GM23248 (cell line): ENCODE data around the gene WBP11. TPM values are rescaled to one million over a fixed set of nuclear protein-coding genes. Genes with fewer than 3 reads are reported as not detected.

Experiments used
- DNase-seq: peaks from one replicate; pipeline ENCODE4 v3.0.0-alpha.2; 2015
- H2AFZ ChIP-seq: fragments of 200-600 bp; sonication (generic); 2 replicates; pipeline ENCODE4 v1.6.1; 2016; ENCODE audit warnings: antibody characterized with exemption
- H3F3A ChIP-seq: fragments of 200-600 bp; sonication (generic); 2 replicates; pipeline ENCODE4 v1.6.1; 2016; ENCODE audit warnings: mild to moderate bottlenecking, antibody characterized with exemption, mixed run types; ENCODE audit not compliant: insufficient read depth
- H3K27ac ChIP-seq: fragments of 200-600 bp; sonication (generic); 2 replicates; pipeline ENCODE4 v1.5.1; 2016; ENCODE audit warnings: mild to moderate bottlenecking
- H3K27me3 ChIP-seq: fragments of 200-600 bp; sonication (generic); replicated peaks from 2 replicates; pipeline ENCODE4 v1.6.1; 2016; ENCODE audit warnings: mild to moderate bottlenecking; ENCODE audit not compliant: insufficient read depth
- H3K36me3 ChIP-seq: fragments of 200-600 bp; sonication (generic); 2 replicates; pipeline ENCODE4 v1.6.1; 2016; ENCODE audit warnings: low read depth, mild to moderate bottlenecking
- H3K4me1 ChIP-seq: fragments of 200-600 bp; sonication (generic); 2 replicates; pipeline ENCODE4 v1.6.1; 2016; ENCODE audit warnings: mild to moderate bottlenecking; ENCODE audit not compliant: insufficient read depth
- H3K4me2 ChIP-seq: fragments of 200-600 bp; sonication (generic); one replicate; pipeline ENCODE4 v1.6.1; 2016; ENCODE audit warnings: mild to moderate bottlenecking; ENCODE audit not compliant: unreplicated experiment
- H3K4me3 ChIP-seq: fragments of 200-600 bp; sonication (generic); 2 replicates; pipeline ENCODE4 v1.5.1; 2016; ENCODE audit warnings: mild to moderate bottlenecking
- H3K79me2 ChIP-seq: fragments of 200-600 bp; sonication (generic); 2 replicates; pipeline ENCODE4 v1.6.1; 2016; ENCODE audit warnings: mild to moderate bottlenecking; ENCODE audit not compliant: insufficient read depth
- H3K9ac ChIP-seq: fragments of 200-600 bp; sonication (generic); 2 replicates; pipeline ENCODE4 v1.6.1; 2016; ENCODE audit warnings: mild to moderate bottlenecking
- H3K9me2 ChIP-seq: fragments of 200-600 bp; sonication (generic); 2 replicates; pipeline ENCODE4 v1.6.1; 2016; ENCODE audit warnings: mixed run types, mild to moderate bottlenecking, moderate library complexity; ENCODE audit not compliant: insufficient read depth
- H3K9me3 ChIP-seq: fragments of 200-600 bp; sonication (generic); one replicate; pipeline ENCODE4 v1.6.1; 2017; ENCODE audit warnings: low read depth
- H4K20me1 ChIP-seq: fragments of 200-600 bp; sonication (generic); 2 replicates; pipeline ENCODE4 v1.6.0; 2016; ENCODE audit not compliant: insufficient read depth
- EZH2 ChIP-seq: fragments of 200-600 bp; sonication (generic); IDR thresholded peaks from 2 replicates; pipeline ENCODE4 v1.6.1; 2018; ENCODE audit warnings: antibody characterized with exemption, mild to moderate bottlenecking; ENCODE audit not compliant: insufficient read depth, poor library complexity, severe bottlenecking
- EZH2phosphoT487 ChIP-seq: fragments of 200-600 bp; sonication (generic); IDR thresholded peaks from 2 replicates; pipeline ENCODE4 v1.6.1; 2018; ENCODE audit warnings: antibody characterized with exemption, moderate library complexity, mild to moderate bottlenecking, low read depth; ENCODE audit not compliant: insufficient read depth
- WGBS, 2 experiments: methylation state at CpG; one replicate each; pipeline ENCODE4 v1.1.6; 2015 to 2017; ENCODE audit warnings: low lambda C conversion rate in 2 of 2, low coverage in 1 of 2; ENCODE audit errors: missing lambda C conversion rate in 2 of 2; 5-methylcytosine and 5-hydroxymethylcytosine counted together
- in situ Hi-C: fragments of 300-500 bp; cut with MboI; formaldehyde crosslinking; loops from 2 replicates; pipeline ENCODE4 v1.15.0; 2020
- polyA plus RNA-seq: library from polyadenylated mRNA; unstranded; fragments of >200 nt; fragmentation: Nextera tagmentation; extraction: Ambion mirVana; gene quantifications from 2 replicates; pipeline ENCODE4 v1.2.1, GENCODE V29; 2016
- total RNA-seq: library from RNA; depleted of rRNA; stranded (reverse); fragments of >200 nt; shearing (Covaris generic); gene quantifications from 2 replicates; pipeline ENCODE4 v1.2.3, GENCODE V29; 2014; rRNA removed

Gene WBP11
- 5.5 and 11.8 TPM in 2 replicates for total RNA-seq
- 44.0 and 46.1 TPM in 2 replicates for polyA plus RNA-seq

DNA sequence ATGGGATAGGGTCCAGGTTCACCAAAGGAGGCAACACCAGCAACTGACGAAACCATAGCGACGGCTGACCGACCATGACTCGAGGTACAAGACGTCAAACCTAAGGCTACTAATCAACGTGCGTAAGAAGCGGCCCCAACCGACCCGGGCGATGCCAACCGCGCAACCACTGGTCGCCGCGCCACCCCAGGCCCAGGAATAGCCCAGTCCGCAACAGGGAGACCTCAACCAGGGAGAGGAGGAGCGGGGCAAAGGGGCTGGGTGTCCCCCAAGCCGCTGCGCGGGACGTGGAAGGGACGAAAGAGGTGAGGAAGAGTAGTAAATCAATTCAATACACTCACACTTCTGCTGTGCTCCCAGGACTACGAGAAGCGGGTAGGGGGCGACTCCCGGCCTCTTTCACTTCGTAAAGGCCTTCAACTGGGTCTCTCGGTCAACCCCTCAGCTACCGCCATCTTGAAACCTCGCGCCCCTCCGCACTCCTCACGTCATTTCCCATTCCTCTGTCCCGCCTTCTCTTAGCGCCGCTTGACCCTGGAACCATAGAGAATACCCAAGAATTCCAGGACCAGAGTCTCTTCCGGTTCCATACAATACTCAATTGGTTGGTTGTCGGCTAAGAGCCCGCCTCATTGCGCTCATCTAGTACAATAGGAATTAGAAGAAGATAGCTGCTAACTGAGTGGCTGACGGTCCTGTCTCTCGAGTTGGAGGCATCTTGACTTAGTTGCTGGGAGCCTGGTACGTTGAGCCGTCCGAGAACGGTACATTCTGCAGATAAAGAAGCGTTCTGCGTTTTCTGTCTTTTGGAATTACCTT is at the start of gene WBP11, which contains the start of gene C12orf60:
Gene WBP11, minus strand, starts transcription at position 468 of the 819 bp plus-strand sequence. CDS start 2,095 bp downstream, outside the sequence.
Gene C12orf60, plus strand, starts transcription at position 660 of the 819 bp plus-strand sequence. CDS start 19,266 bp downstream, outside the sequence.
- peak within 1 kb of the TSS; percentile 96 for H3K4me2 ChIP-seq
- peak; percentile 99 for DNase-seq
- peak within 1 kb of the TSS; percentile 99 for H2AFZ ChIP-seq
- no peaks in the 10 kb centered on the region for H4K20me1 ChIP-seq
- peak within 1 kb of the TSS; percentile 87 for H3K4me3 ChIP-seq
- 1 to 2% methylated on average over 50 of the region's 50 CpGs for WGBS, 2 experiments
- no peaks in the 10 kb centered on the region for H3K9me3 ChIP-seq
- H3K79me2 ChIP-seq, result peaks cover 50% of the 10 kb centered on the region
- H3K9ac ChIP-seq, result peak within 1 kb of the TSS; percentile 99
- no peaks in the 10 kb centered on the region for H3K9me2 ChIP-seq
- peaks cover 14% of the 10 kb centered on the region; the same call in 1 of the 2 replicates for H3K36me3 ChIP-seq
- TF ChIP-seq EZH2 (no peak), EZH2phosphoT487 (no peak)
- H3K4me1 ChIP-seq, result peaks cover 15% of the 10 kb centered on the region
- in situ Hi-C loops, result no loop called here
- no peaks in the 10 kb centered on the region for H3K27me3 ChIP-seq
- peak within 1 kb of the TSS; percentile 98 for H3K27ac ChIP-seq
- H3F3A ChIP-seq, result 0 out of 2 replicates have a peak, but pooled peaks cover 4% of the 10 kb centered on the region

DNA sequence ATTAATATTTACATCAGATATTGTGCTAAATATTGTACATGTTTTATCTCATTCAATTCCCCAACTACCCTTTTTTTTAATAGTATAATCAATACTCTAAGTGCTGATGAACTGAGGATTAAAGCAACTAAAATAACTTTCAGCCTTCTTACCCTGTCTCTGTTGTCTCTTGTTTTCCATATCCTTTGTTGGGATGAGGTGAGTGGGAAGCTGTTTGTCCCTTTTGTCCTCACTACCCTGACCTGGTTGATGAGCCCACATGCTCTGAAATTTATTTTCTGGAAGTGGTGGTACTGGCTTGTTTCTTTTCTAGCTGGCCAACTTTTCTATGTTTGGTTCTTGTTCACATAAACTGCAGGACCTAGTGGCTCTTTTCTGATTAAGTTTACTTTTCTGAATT is 49.6 kb upstream of the WBP11 start:
- Histone ChIP-seq H3K9me3 (no peaks in the 10 kb centered on the region), H3K4me1 (peaks cover 24% of the 10 kb centered on the region), H2AFZ (no peak overlapping the region), H3K27me3 (no peaks in the 10 kb centered on the region), H3F3A (no peaks in the 10 kb centered on the region), H3K79me2 (no peaks in the 10 kb centered on the region), H3K4me2 (no peak overlapping the region), H3K9me2 (no peaks in the 10 kb centered on the region), H3K9ac (no peak overlapping the region), H3K36me3 (no peaks in the 10 kb centered on the region), H4K20me1 (no peaks in the 10 kb centered on the region), H3K4me3 (no peak overlapping the region), H3K27ac (no peak overlapping the region)
- TF ChIP-seq EZH2, result no peak
- no peak for TF ChIP-seq EZH2phosphoT487
- in situ Hi-C loops, result no loop called here
- no peak for DNase-seq

DNA sequence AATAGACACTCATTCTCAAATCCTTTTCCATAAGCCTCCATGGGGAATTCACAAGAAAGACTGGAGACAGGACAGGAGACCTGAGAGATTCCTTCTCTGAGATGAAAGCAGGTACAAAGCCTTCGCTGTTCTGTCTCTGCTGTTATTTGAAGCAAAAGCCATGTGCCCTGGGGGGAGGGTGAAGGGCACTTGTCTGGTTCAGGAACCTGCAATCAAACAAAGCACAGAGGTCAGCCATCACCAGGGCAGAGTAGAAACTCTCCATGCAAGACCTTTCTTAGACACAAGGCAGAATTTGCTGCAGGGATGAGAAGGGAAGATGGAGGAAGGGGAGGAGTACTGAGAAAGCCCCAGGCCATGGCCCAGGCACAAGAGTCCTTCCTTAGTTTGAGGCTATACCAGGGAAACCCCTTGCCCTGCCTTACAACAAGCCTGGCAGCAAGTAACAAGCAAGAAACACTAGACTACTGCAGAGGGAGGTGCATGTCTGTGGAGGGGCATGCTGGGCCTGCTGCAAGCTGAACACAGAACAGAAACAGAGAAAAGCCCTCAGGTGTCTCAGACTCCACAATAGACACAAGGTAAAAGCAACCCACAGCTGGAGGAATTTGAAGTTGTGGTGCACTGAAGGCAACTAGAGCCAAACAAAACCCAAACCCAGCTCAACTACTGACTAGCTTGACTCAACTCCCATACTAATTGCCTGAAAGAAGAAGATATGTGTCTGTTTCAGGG is 47.8 kb upstream of the WBP11 start:
- no peak overlapping the region for H3K9ac ChIP-seq
- H3K9me3 ChIP-seq, result no peaks in the 10 kb centered on the region
- no peak for DNase-seq
- H3K79me2 ChIP-seq, result no peaks in the 10 kb centered on the region
- H3K36me3 ChIP-seq, result no peaks in the 10 kb centered on the region
- no peak overlapping the region for H3K27ac ChIP-seq
- H3K4me2 ChIP-seq, result no peak overlapping the region
- in situ Hi-C loops, result no loop called here
- H3K27me3 ChIP-seq, result no peaks in the 10 kb centered on the region
- H3K9me2 ChIP-seq, result no peaks in the 10 kb centered on the region
- no peak overlapping the region for H3K4me3 ChIP-seq
- no peaks in the 10 kb centered on the region for H3F3A ChIP-seq
- H3K4me1 ChIP-seq, result peaks cover 32% of the 10 kb centered on the region
- TF ChIP-seq EZH2 (no peak), EZH2phosphoT487 (no peak)
- no peaks in the 10 kb centered on the region for H4K20me1 ChIP-seq
- no peak overlapping the region for H2AFZ ChIP-seq
- WGBS, 2 experiments, result 63 to 64% methylated on average over 1 of the region's 1 CpG

DNA sequence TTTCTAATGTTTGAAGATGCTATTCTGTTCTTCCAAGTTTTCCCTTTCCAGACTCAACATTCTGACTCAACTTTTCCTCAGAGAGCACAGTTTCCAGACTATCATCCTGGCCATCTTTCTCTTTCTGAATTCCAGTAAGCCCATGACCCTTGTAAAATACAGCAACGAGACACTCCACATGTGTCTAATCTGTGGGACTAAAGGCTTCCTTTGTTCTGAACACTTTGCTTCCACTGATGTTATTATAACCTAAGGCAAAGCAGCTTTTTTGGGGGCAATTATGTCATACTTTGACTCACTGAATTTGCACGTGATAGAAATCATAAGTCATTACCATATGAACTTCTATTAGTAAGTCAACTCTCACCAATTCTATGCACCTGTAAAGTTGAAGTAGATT is 46.4 kb upstream of the WBP11 start:
- Histone ChIP-seq H3K27me3 (no peaks in the 10 kb centered on the region), H3F3A (no peaks in the 10 kb centered on the region), H3K27ac (no peak overlapping the region), H3K4me1 (peaks cover 35% of the 10 kb centered on the region), H3K4me2 (no peak overlapping the region), H3K36me3 (no peaks in the 10 kb centered on the region), H3K9me2 (no peaks in the 10 kb centered on the region), H3K79me2 (no peaks in the 10 kb centered on the region), H3K9ac (no peak overlapping the region), H3K9me3 (no peaks in the 10 kb centered on the region), H4K20me1 (no peaks in the 10 kb centered on the region), H2AFZ (no peak overlapping the region), H3K4me3 (no peak overlapping the region)
- in situ Hi-C loops, result no loop called here
- 4 to 6% methylated on average over 2 of the region's 2 CpGs for WGBS, 2 experiments
- no peak for TF ChIP-seq EZH2
- TF ChIP-seq EZH2phosphoT487, result no peak
- DNase-seq, result peak; percentile 62
